Epidermal melanocyte (primary cell): ENCODE measurements around the gene P2RY12.
"Not testable (repeated sequence)": the region's sequence is repeated elsewhere in the genome, so short reads cannot be mapped to it uniquely, and the experiment has no call there.

Source experiments
- DNase-seq: peaks from one replicate; pipeline ENCODE4 v3.0.0; 2011; ENCODE audit warnings: low spot score; ENCODE audit not compliant: insufficient read length

P2RY12 gene

DNA sequence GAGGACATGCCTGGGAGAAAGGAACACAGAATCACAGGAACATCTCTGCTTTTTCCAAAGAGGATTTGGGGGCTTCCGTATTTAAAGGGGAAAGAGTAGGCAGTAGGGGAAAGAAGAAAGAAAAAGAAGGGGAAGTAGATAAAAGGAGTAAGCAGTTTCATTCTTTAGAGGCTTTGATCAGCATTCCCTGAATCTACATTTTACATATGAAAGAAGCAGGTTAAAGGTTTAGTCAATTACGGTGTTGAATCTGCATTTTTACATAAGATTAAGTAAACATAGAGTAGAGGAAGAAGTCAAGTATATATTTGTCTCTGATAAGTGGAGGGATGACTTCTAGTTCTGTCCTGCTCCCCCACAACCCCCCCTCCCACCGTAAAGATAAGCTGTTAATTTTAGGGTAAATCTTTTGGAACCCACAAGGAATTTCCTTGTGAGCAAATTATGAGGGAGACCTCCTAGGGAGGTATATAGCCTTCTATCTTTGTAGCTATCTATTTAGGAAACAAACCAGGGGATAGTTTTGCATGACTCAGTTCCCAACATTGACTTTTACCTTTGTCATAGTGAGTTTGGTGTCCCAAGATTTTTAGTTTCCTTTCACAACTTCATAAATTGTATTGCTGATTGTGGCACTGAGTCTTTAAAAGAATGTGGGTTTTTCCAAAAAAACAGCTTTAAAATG, 8.7 kb upstream of the P2RY12 start:
- no peak for DNase-seq

DNA sequence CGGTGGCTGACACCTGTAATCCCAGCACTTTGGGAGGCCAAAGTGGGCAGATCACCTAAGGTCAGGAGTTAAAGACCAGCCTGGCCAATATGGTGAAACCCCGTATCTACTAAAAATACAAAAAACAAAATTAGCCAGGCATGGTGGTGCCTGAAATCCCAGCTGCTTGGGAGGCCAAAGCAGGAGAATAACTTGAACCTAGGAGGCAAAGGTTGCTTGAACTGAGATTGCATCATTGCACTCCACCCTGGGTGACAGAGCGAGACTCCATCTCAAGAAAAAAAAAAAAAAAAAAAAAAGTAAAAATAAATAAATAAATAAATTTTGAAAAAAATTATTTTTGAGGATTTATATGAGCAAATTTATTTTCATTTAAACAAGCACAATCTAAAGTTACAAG, 7.6 kb upstream of the P2RY12 start:
- DNase-seq: not testable (repeated sequence)

DNA sequence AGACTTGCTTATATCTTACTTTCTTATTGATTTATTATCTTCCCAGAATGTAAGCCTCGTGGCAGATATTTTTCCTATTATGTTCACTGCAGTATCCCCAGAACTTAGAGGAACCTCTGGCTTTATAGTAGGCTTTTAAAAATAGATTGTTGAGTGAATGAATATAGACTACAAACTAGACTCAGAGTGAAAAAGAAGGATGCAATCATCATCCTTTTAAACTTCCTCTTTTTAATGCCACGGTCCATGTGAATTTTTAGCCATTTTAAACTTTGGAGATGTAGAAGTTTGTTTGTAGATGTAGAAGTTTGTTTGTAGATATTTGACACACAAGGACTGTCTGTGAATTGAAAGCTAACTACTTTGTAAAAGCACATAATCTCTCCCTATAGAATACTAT, 7.2 kb upstream of the P2RY12 start:
- no peak for DNase-seq

DNA sequence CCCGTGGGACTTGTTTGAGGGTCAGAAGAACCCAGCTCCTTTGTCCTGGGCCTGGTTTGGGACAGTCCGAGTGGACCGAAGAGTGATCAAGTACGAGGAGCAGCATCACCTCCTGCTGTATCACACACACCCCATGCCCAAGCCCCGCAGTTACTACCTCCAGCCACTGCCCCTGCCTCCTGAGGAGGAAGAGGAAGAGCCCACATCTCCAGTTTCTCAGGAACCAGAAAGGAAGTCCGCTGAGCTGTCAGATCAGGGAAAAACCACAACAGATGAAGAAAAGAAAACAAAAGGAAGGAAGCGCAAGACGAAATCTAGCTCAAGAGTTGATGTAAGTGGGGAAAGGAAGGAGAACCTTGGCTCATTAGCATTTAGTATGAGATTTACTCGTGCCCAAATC, 3.3 kb upstream of the P2RY12 start:
- DNase-seq: no peak

DNA sequence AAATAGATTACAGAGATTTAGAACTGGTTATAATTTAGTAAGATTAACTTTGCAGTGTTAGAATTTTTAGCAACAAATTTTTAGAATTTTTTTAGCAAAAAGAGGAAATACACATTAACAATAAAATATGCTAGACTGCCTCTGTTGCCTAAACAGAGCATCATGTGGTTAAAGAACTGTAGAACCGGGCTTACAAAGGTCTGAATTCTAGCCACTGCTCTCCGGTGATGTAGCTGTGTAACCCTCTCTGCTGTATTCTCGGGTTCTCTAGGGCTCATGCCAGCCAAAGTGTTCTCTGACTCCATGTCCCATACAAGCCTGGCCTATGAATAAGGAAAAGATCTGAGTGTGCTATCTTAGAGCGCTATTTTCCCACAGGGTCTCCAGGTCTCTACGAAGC, 2.9 kb upstream of the P2RY12 start:
- DNase-seq: no peak

- no peak for DNase-seq
Measured at GRCh38 chr3:151386056-151386455, 1.5 kb upstream of the P2RY12 start.

- DNase-seq: peak; percentile 27
Measured at GRCh38 chr3:151383956-151384355, 597 bp downstream of the P2RY12 start.

DNA sequence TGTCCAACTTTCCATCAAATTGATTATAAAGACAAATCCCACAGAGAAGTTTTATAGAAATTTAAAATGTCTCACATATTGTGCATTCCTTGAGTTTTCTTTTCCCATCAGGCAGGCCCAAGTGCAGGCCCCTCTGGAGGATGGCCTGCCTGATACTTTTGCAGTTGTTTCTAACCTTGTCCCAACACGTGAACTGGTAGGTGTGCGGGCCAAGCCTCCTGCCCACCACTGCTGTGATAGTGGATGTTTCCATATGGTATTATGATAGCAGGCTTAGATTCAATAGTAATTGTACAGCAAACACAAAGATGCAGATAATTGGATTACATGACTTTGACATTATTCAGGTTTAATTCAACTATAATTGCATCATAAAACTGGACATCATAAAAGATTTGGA, 1.4 kb downstream of the P2RY12 start:
- no peak for DNase-seq

GRCh38 chr3:151382671-151383070, 1.9 kb downstream of the P2RY12 start:
- no peak for DNase-seq

DNA sequence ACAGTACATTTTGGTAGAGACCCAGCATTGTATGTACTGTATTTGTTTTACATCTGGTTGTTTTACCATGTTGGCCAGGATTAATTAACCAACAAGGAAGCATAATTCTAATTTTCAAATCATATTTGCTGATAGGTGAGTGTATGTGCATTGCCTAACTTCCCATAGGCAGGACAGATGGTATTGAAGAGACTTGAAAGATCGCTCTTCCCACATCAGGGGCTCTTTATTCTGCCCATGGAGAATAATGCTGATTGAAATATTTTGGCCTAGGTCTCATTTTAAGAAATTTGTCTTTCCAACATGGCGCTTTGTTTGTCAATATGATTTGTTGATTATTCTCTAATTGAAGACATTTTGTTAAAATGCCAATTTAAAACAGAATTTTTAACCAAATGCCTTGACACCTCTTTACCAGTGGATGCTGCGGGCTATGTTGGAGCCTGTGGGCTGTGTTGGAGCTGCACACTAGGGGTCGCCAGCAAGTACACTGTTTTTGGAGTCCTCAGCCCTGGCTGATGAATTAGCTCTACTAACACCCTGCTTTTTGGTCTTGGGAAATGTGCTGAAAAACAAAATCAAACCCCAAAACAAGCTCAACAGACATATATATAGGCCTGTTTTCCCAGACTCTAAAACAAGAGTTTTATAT, 5.3 kb downstream of the P2RY12 start:
- DNase-seq: no peak

GRCh38 chr3:151377768-151378385, 6.7 kb downstream of the P2RY12 start:
- DNase-seq: no peak

DNA sequence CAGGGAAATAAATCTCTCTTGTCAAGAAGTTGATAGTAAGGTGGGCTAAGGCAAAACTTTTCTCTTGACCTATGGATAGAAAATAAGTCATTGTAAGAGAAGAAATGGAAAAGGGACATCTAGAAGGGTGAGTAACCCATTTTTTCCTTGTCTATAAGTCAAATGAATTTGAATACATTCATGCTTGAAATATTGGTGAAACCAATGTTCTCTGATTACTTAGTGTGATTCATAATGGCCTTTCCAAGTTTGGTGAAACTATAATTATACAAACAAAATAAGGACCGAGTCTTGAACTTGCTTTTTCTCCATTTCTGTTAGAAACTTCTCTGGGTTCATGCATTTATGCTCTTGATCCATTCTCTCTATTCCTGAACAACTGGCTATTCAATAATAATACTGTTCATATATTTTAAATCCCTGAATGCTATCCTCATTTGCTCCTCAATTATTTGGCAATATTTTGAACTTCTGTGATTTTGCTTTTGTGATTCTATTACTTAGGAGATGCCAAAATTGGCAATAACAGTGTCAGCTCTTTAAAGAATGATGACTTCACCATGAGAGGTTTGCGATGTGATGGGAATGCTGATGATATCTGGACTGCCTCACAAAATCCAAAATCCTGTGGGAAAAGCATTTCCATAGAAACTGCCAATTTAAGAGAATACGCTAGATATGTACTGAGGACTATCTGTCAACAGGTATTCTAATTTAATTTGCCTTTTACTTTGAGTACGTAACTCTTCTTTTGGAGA, 12.3 kb downstream of the P2RY12 start:
- DNase-seq: no peak

DNA sequence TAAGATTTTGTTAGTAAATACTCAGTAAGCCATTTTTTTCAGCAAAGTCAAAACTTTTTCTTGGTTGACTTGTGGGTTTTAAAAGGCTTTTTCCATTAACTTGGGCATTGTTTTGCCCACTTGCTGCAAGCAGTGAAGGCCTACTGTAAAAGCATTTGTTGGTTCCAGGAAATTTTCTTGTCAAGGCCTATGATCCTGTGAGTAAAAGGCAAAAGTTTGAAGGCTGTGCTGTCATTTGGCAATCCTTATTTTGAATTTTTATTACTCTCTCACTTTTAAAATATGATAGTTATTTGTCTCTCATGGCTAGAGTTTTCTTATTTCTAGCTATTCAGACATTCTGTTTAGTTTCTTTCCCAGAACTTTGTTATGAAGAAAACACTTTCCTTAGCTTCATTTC, 13.0 kb downstream of the P2RY12 start:
- no peak for DNase-seq

DNA sequence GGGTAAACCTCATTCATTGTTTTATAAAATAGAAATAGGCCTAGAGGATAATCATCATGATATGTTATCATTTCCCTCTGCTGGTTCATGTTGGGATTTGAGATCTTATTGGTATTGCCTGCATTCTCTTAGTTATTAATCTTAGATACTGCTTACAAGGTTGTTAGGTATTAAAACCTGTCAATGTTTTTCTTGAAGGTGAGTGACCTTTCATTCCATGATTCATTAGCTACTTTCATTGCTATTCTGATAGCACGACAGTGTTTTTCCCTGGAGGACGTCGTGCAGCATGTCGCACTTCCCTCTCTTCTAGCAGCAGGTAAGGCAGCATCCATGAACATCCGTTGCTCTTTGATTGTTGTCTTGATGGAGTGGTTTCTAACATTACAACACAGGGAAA, 17.1 kb downstream of the P2RY12 start:
- DNase-seq: no peak

DNA sequence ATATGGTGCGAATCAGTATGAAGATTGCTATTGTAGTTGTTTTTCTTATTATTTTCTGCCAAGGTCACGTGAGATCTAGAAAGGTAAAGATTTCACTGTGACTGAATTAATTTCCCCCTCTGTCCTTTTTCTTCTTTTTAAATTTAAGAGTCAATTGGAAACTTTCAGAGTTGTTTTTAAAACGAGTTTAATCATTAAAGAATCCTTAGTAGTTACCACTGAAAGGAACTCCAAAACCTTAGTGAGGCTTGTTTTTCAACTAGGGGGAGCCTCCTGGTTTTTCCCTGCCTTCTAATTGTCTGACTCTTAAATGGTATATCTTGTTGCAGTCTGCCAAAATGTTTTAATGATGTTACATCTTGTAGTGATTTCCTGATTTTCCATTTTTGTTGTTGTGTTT, 17.6 kb downstream of the P2RY12 start:
- DNase-seq: no peak

DNA sequence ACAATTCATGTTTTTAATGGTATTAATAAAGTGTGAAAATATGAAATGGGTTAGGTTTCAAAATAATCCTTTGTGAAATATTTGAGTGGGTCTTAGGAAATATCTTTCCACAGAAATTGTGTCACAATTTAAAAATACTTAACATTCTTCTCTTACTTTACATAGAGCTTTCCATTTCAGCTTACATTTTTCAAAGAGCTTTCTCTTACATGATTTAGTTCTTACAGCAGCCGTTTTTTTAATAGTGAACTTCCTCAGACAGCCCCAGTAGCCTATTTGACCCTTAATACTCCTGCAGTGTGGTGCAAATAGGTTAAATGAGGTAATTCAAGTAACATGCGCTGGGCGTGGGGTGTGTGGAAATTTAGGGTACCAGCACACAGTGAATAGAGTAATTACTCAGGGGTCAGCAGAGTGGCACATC, 21.8 kb downstream of the P2RY12 start:
- DNase-seq: no peak

DNA sequence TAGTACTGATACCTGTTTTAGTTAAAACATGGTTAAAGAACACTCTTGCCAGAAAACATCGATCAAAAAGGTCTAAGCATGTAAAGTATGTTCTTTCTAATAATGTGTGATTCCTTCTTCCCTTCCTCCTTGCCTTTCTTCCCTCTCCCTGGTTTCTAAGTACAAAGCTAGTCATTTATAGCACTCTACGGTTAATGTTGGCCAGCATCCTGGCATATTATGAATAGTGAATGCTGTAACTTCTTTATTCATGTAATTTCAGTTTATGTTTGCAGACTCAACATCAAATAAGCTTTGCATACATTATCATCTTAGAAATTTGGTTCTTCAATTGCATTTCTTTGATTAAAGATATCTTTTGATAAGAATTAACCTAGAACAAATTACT, 27.1 kb downstream of the P2RY12 start:
- peak; percentile 21 for DNase-seq

GRCh38 chr3:151356794-151357462, 27.6 kb downstream of the P2RY12 start:
- no peak for DNase-seq

GRCh38 chr3:151351648-151352047, 32.9 kb downstream of the P2RY12 start:
- no peak for DNase-seq

DNA sequence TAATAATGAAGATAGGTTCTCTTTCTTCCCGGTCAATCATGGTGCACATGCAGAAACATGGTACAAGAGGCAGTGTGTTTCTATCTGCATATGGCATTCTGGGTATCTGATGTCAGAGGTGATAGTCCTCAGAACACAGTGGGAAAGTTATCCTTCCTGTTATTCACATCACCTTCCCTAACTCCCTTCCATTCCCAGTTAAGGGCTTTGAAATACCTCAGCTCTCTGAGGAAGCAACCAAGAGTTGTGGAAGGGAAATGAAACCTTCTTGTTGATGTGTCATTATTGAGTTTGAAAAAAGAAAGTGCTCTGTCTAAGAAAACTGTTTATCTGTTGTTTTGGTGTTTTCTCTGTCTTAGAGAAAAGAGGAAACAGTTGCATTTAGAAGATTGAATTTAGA, 33.3 kb downstream of the P2RY12 start:
- no peak for DNase-seq

DNA sequence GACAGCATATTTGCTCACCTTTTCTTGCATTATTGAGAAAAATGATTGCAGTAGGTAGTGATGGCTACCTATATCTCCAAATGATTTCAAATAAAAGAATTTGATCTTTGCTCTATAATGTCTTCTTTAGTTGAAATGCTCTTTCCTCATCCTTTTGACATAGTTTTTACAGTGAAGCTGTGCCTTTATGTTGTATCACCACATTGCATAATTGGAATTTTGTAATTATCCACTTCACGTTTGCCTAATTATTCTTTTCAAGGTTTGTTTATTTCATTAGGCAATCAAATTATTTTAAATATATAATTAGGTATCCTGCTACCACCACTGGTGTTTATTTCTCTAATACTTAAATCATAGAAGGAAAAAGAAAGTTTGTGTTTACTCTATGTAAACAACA, 33.9 kb downstream of the P2RY12 start:
- no peak for DNase-seq

DNA sequence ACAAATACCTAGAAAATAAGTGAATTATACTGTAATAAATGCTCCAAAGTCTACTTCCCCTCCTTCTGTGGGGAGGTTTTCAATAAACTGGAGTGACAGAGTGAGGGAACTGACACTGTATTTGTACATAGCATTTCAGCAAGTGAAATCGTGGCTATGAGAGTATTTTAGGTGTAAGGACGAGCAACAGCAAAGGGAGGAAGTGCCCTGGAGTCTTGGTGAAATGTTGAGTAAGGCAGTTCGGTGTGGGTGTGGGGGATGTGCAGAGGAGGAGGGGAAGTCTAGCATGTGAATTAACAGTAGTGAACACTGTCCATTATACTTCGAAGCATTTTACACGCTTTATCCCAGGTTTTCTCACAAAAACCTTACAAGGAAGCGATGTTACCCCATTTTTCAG, 37.1 kb downstream of the P2RY12 start:
- DNase-seq: no peak
